ENCODE results near the gene COL4A2.

DNA sequence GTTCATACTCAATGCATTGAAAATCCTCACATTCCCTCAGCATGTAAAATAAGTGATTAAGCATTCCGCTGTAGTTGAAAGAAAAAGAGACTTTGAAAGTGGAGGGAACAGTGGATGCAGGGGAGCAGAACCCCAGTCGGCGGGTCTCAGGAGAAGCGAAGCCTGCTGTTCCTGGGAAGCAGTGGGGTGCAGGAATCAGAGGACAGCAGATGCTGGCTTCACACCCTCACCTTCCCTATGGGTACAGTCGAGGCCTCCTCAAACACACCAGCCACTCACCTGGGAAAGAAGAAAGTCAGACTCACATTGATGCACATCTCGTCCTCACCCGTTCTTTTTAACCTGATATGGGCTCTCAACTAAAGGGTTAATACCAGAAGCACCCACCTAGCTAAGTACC, 38.2 kb downstream of the COL4A2 start:
- TF ChIP-seq, protein P1, sequence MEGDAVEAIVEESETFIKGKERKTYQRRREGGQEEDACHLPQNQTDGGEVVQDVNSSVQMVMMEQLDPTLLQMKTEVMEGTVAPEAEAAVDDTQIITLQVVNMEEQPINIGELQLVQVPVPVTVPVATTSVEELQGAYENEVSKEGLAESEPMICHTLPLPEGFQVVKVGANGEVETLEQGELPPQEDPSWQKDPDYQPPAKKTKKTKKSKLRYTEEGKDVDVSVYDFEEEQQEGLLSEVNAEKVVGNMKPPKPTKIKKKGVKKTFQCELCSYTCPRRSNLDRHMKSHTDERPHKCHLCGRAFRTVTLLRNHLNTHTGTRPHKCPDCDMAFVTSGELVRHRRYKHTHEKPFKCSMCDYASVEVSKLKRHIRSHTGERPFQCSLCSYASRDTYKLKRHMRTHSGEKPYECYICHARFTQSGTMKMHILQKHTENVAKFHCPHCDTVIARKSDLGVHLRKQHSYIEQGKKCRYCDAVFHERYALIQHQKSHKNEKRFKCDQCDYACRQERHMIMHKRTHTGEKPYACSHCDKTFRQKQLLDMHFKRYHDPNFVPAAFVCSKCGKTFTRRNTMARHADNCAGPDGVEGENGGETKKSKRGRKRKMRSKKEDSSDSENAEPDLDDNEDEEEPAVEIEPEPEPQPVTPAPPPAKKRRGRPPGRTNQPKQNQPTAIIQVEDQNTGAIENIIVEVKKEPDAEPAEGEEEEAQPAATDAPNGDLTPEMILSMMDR (IDR thresholded peaks at IDR 0.05), result no peak
- TF ChIP-seq POLR2A (IDR thresholded peaks at IDR 0.05), result no peak

Measured in ovary (tissue), 3 donors.